Measurements from ENCODE around the gene ANTXR2.

ANTXR2 gene

GRCh38 chr4:80081566-80081965, 8.5 kb upstream of the ANTXR2 start:
- no peak overlapping the region for H3K4me3 Mint-ChIP-seq
- H3K36me3 Mint-ChIP-seq (ENCODE audit: low read depth), result no peaks in the 10 kb centered on the region
- H3K27me3 Mint-ChIP-seq (ENCODE audit: low read depth, poor library complexity), result peaks cover 2% of the 10 kb centered on the region
- H3K9me3 Mint-ChIP-seq, result peaks cover 3% of the 10 kb centered on the region
- no peak overlapping the region for H3K27ac Mint-ChIP-seq
- DNase-seq, result no peak
- TF ChIP-seq, protein P1, sequence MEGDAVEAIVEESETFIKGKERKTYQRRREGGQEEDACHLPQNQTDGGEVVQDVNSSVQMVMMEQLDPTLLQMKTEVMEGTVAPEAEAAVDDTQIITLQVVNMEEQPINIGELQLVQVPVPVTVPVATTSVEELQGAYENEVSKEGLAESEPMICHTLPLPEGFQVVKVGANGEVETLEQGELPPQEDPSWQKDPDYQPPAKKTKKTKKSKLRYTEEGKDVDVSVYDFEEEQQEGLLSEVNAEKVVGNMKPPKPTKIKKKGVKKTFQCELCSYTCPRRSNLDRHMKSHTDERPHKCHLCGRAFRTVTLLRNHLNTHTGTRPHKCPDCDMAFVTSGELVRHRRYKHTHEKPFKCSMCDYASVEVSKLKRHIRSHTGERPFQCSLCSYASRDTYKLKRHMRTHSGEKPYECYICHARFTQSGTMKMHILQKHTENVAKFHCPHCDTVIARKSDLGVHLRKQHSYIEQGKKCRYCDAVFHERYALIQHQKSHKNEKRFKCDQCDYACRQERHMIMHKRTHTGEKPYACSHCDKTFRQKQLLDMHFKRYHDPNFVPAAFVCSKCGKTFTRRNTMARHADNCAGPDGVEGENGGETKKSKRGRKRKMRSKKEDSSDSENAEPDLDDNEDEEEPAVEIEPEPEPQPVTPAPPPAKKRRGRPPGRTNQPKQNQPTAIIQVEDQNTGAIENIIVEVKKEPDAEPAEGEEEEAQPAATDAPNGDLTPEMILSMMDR (IDR thresholded peaks at IDR 0.05), result no peak
- H3K4me1 Mint-ChIP-seq, result no peaks in the 10 kb centered on the region

DNA sequence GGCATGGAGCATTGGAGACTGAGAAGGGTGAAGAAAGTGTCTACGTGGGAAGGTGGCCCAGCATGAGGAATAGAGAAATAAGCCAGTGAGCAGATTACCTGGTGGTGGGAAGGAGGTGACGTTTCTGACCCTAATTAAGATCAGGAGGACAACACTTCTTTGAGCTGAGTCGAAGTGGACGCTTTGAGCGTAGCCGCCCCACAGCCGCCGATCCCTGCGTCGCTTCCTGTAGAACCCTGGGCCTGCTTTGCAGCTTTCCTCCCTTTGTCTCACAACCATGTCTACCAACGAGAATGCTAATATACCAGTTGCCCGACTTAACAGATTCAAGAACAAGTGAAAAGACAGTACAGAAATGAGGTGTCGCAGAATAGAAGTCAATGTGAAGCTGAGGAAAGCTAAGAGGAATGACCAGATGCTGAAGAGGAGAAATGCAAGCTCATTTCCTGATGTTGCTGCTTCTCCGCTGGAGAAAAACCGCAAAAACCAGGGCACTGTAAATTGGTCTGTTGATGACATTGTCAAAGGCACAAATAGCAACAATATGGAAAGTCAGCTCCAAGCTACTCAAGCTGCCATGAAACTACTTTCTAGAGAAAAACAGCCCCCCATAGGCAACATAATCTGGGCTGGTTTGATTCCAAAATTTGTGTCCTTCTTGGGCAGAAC, 6.4 kb upstream of the ANTXR2 start:
- Mint-ChIP-seq H3K4me3 (no peak overlapping the region), H3K9me3 (peaks cover 6% of the 10 kb centered on the region), H3K27ac (no peak overlapping the region), H3K4me1 (no peaks in the 10 kb centered on the region), H3K36me3 (ENCODE audit: low read depth) (no peaks in the 10 kb centered on the region), H3K27me3 (ENCODE audit: low read depth, poor library complexity) (peaks cover 2% of the 10 kb centered on the region)
- no peak for DNase-seq
- TF ChIP-seq, protein P1 (IDR thresholded peaks at IDR 0.05), result no peak

DNA sequence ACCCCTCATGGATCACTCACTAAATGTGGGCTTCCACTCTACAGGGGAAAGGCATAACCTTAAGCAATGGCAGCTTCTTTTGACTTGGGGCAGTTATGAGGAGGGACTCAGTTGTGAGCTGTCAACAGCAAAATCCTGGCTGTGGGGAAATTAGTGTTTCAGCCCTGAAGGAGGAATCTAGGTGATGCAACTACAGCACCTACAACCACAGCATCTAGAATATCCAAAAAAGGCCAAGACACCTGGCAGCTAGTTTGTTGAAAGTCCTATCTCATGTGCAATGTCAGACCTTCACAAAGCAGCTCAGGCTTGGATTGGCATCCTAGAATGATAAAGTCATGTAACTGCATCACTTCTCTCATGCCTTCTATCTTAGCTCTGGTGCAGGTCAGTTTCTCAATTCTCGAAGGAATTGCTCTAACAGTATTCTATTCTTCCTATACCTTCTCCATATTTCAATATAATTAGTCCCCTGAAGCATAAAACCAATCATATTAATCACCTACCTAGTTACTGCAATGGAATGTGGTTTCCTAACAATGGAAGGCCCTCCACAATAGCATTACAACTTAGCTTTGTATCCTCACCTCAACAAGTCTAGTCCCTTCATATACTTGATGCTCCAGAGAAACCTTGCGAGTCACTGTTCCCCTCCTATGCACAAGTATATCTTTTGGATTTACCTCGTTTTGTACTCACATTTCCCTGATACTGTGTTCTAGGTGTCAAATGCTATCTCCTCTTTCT, 5.5 kb upstream of the ANTXR2 start:
- peaks cover 2% of the 10 kb centered on the region for H3K27me3 Mint-ChIP-seq (ENCODE audit: low read depth, poor library complexity)
- peaks cover 4% of the 10 kb centered on the region for H3K4me1 Mint-ChIP-seq
- DNase-seq, result no peak
- H3K4me3 Mint-ChIP-seq, result no peak overlapping the region
- H3K36me3 Mint-ChIP-seq (ENCODE audit: low read depth), result no peaks in the 10 kb centered on the region
- peaks cover 10% of the 10 kb centered on the region for H3K9me3 Mint-ChIP-seq
- no peak overlapping the region for H3K27ac Mint-ChIP-seq
- TF ChIP-seq, protein P1 (IDR thresholded peaks at IDR 0.05), result no peak

GRCh38 chr4:80077639-80078038, 4.6 kb upstream of the ANTXR2 start:
- no peak overlapping the region for H3K4me3 Mint-ChIP-seq
- TF ChIP-seq, protein P1 (IDR thresholded peaks at IDR 0.05), result no peak
- no peak for DNase-seq
- H3K4me1 Mint-ChIP-seq, result peaks cover 10% of the 10 kb centered on the region
- H3K27me3 Mint-ChIP-seq (ENCODE audit: low read depth, poor library complexity), result peaks cover 2% of the 10 kb centered on the region
- H3K27ac Mint-ChIP-seq, result no peak overlapping the region
- H3K9me3 Mint-ChIP-seq, result peaks cover 10% of the 10 kb centered on the region
- H3K36me3 Mint-ChIP-seq (ENCODE audit: low read depth), result no peaks in the 10 kb centered on the region

DNA sequence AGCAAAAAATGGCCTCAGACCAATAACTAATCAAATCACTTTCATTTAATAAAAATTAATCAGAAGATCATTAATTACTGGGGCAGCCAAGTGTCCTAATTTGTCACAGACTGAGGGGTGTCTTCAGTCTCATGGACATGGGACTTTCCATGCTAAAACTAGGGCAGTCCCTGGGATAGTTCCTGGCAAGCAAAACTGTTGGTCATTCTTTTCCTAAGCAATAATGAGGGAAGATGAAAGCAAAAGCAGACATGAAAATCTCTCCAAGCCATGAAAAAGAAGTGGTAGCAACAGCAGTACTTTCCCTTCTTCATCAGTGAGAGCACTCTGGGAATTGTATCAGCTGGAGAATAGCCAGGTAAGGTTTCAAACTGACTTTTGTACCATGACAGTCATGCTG, 3.7 kb upstream of the ANTXR2 start:
- TF ChIP-seq, protein P1 (IDR thresholded peaks at IDR 0.05), result no peak
- no peak for DNase-seq
- Mint-ChIP-seq H3K4me3 (no peak overlapping the region), H3K4me1 (peaks cover 10% of the 10 kb centered on the region), H3K27ac (no peak overlapping the region), H3K27me3 (ENCODE audit: low read depth, poor library complexity) (peaks cover 6% of the 10 kb centered on the region), H3K9me3 (peaks cover 9% of the 10 kb centered on the region), H3K36me3 (ENCODE audit: low read depth) (no peaks in the 10 kb centered on the region)

Measured in nephron progenitor cell (in vitro differentiated cells).